ENCODE results near the gene EXOSC10.
"Not testable (repeated sequence)": the region's sequence is repeated elsewhere in the genome, so short reads cannot be mapped to it uniquely, and the experiment has no call there.

Gene EXOSC10

GRCh38 chr1:11041048-11041447 lies 58.6 kb downstream of the EXOSC10 start:
- no peak for DNase-seq

GRCh38 chr1:11040105-11040429 lies 59.6 kb downstream of the EXOSC10 start:
- not testable (repeated sequence) for DNase-seq

GRCh38 chr1:11039351-11040104 lies 60.1 kb downstream of the EXOSC10 start:
- no peak for DNase-seq

GRCh38 chr1:11037740-11038182 lies 61.9 kb downstream of the EXOSC10 start:
- peak; percentile 93 for DNase-seq

GRCh38 chr1:11037019-11037739 lies 62.5 kb downstream of the EXOSC10 start:
- DNase-seq = not testable (repeated sequence)

GRCh38 chr1:11031624-11032262 lies 67.9 kb downstream of the EXOSC10 start:
- DNase-seq = no peak

DNA sequence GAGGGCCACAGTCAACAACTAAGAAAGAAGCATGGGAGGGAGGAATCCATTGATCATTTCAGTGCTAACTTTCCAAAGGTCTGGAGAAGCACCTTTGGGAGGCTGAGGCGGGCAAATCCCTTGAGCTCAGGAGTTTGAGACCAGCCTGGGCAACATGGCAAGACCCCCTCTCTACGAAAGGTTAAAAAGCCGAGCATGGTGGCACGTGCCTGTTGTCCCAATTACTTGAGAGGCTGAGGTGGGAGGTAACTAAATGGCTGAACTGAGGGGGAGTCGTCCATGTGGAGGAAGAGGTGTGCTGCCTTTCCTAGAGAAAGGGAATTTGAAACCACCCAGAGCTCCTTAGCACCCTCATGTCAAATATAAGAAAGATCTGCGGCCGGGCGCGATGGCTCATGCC lies 68.8 kb downstream of the EXOSC10 start:
- no peak for DNase-seq

- no peak for DNase-seq
Observed at GRCh38 chr1:11028018-11028417, 71.7 kb downstream of the EXOSC10 start.

GRCh38 chr1:11027316-11027715 lies 72.4 kb downstream of the EXOSC10 start:
- no peak for DNase-seq

DNA sequence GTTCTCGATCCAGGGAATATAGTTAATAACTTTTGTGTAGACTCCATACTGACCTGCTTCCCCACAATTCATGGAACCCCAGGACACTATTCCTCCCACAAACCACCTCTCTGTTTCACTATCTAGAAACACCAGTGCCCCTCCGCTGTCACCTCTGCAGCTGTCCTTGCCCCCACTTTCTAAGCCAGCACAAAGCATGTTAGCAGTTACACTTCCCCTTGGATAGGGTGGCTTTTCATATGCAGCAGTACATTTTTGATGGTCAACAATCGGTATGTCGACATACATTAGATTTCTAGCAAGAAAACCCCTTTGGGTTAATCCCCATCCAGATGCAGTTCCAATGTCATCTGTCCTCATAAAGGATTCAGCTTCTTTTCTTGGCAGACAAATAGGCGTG lies 72.8 kb downstream of the EXOSC10 start:
- DNase-seq = no peak

DNA sequence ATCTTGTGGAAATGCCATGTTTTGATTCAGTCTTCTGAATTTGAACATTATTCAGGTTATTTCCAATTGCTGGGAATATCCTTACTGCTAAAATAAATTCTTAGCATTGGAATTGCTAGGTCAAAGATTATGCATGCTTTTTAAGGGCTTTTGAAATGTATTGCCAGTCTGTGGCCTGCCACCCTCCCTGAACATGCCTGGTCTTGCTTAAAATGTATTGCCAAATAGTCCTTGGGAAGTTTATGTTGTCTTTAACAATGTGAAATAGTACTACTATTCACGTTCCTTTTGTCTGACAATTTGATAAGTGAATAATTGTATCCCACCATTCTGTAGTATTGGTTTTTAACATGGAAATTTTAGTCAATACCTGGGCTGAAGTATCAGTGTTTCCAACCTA lies 73.6 kb downstream of the EXOSC10 start:
- no peak for DNase-seq

GRCh38 chr1:11025618-11026017 lies 74.1 kb downstream of the EXOSC10 start:
- DNase-seq = no peak

DNA sequence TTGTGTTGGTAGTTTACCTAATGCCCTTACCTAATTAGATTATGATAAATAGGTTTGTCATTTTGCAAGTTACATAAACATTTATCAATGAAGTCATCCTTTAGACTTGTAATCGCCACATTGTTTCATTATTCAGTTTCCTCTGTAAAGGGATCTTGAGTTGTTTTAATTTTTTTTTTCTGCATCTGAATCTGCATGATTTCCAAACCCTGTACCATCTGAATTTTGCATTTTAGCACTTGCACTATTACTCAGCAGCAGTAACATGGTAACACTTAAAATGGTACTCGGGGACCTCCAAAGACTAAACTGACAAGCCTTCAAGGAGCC lies 74.8 kb downstream of the EXOSC10 start:
- DNase-seq = no peak

DNA sequence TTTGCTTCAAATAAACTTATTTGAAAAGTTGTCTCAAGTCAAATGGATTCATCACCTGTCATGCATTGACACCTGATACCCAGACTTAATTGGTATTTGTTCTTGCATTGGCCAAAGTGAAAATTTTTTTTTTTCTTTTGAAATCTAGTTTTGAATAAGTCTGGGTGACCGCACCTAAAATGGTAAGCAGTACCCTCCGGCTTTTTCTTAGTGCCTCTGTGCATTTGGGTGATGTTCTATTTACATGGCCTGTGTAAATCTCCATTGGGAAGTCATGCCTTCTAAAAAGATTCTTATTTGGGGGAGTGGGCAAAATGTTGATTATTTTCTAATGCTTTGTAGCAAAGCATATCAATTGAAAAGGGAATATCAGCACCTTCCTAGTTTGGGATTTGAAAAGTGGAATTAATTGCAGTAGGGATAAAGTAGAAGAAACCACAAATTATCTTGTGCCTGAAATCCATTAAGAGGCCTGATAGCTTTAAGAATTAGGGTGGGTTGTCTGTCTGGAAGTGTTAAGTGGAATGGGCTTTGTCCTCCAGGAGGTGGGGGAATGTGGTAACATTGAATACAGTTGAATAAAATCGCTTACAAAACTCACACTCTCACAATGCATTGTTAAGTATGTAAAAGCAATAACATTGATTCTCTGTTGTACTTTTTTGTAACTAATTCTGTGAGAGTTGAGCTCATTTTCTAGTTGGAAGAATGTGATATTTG lies 75.4 kb downstream of the EXOSC10 start:
- no peak for DNase-seq

GRCh38 chr1:11023201-11023600 lies 76.5 kb downstream of the EXOSC10 start:
- DNase-seq = no peak

GRCh38 chr1:11019971-11020370 lies 79.7 kb downstream of the EXOSC10 start:
- no peak for DNase-seq

DNA sequence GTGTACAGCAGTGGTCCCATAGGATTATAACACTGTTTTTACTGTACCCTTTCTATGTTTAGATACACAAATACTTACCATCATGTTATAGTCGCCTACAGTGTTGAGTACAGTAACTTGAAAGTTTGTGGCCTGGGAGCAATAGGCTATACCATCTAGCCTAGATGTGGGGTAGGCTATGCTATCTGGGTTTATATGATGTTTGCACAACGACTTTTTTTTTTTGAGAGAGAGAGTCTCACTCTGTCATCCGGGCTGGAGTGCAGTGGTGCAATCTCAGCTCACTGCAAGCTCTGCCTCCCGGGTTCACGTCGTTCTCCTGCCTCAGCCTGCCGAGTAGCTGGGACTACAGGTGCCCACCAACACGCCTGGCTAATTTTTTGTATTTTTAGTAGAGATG lies 80.3 kb downstream of the EXOSC10 start:
- DNase-seq = not testable (repeated sequence)
